ENCODE results near the gene POPDC2.

- TF ChIP-seq CTCF (IDR thresholded peaks at IDR 0.05): no peak
- TF ChIP-seq SIN3A (IDR thresholded peaks at IDR 0.05; ENCODE audit: borderline replicate concordance, insufficient read depth, low read depth, low read length): no peak
- TF ChIP-seq REST (IDR thresholded peaks at IDR 0.05; ENCODE audit: insufficient read depth in 1 of 2, low read depth in 2 of 2, low read length in 1 of 2): no peak
Measured at GRCh38 chr3:119663885-119664284, 3.5 kb upstream of the POPDC2 start.

Data from Panc1 (cell line).